ENCODE measurements around the gene LIN7C. TPM values are rescaled to one million over a fixed set of nuclear protein-coding genes. Genes with fewer than 3 reads are reported as not detected.

The LIN7C gene
- total and polyA plus RNA-seq, 2 of the 8 experiments (the other 6 are each of a cell fraction or from before 2014, with no cell fraction given), result 10.5 to 42.7 TPM

- H3K27ac ChIP-seq (ENCODE audit: low read depth, low read length), result no peak overlapping the region
- H2BK12ac ChIP-seq (ENCODE audit: low read depth, low read length), result no peak overlapping the region
- no peak overlapping the region for H4K91ac ChIP-seq (replicated peaks; ENCODE audit: insufficient read length, low read length)
- no peak for TF ChIP-seq GTF2F1 (IDR thresholded peaks at IDR 0.05; ENCODE audit: borderline replicate concordance, low read depth, low read length)
- H3K4me3 ChIP-seq (ENCODE audit: extremely low read depth in 1 of 4, insufficient read depth in 2 of 4, low read depth in 3 of 4, low read length in 4 of 4), result no peak overlapping the region
- no peak overlapping the region for H2BK20ac ChIP-seq (ENCODE audit: low read length)
- H2BK5ac ChIP-seq (ENCODE audit: low read depth, low read length), result no peak overlapping the region
- H3K56ac ChIP-seq (replicated peaks; ENCODE audit: insufficient read length, low read depth, low read length), result no peak overlapping the region
- no peak overlapping the region for H4K8ac ChIP-seq (ENCODE audit: extremely low read depth, insufficient read depth, low read length)
- 93% methylated on average over 5 of the region's 5 CpGs; no CpG with 5 or more reads in 1 of the 2 experiments for WGBS, 2 experiments (ENCODE audit: extremely low coverage in 1 of 2, insufficient coverage in 1 of 2, insufficient read length in 1 of 2, insufficient replicate concordance in 2 of 2, low coverage in 1 of 2, low lambda C conversion rate in 2 of 2, missing lambda C conversion rate in 1 of 2)
- H3K9me3 ChIP-seq (ENCODE audit: insufficient read depth in 2 of 2, low read depth in 1 of 2, low read length in 1 of 2), result peaks cover 5% of the 10 kb centered on the region in 2 experiments; a peak in 2 of 4 replicates
- H3K4me2 ChIP-seq (ENCODE audit: insufficient read depth in 1 of 2, low read depth in 2 of 2, low read length in 2 of 2), result no peak overlapping the region
- no peak overlapping the region for H3K18ac ChIP-seq (ENCODE audit: extremely low read depth, low read length)
- H3K79me1 ChIP-seq (ENCODE audit: low read depth, low read length), result no peaks in the 10 kb centered on the region
- H3K23me2 ChIP-seq (ENCODE audit: low read depth, low read length), result no peaks in the 10 kb centered on the region; the same call in 1 of the 2 replicates
- no peaks in the 10 kb centered on the region for H3K79me2 ChIP-seq (ENCODE audit: control insufficient read depth in 1 of 2, insufficient read depth in 2 of 2, low read length in 2 of 2)
- H3K27me3 ChIP-seq (replicated peaks in 1 of 4; ENCODE audit: control insufficient read depth in 3 of 4, extremely low read depth in 1 of 4, insufficient read depth in 3 of 4, low read length in 3 of 4), result no peaks in the 10 kb centered on the region
- FAIRE-seq (no peak), DNase-seq (ENCODE audit: low read depth in 1 of 2, low spot score in 2 of 2) (no peak)
- no peak overlapping the region for H3K14ac ChIP-seq (ENCODE audit: insufficient read length)
- no peak overlapping the region for H2AK5ac ChIP-seq (ENCODE audit: low read depth, low read length)
- H4K5ac ChIP-seq (ENCODE audit: insufficient read length, low read depth, low read length), result no peak overlapping the region
- no peak overlapping the region for H2BK15ac ChIP-seq (ENCODE audit: low read length)
- no peaks in the 10 kb centered on the region for H3K4me1 ChIP-seq (replicated peaks in 1 of 4; ENCODE audit: control insufficient read depth in 3 of 4, insufficient read depth in 4 of 4, low read length in 3 of 4)
- ChIA-PET POLR2A (ENCODE audit: partially characterized antibody) (interaction anchor here (1.4 kb wide), 1 partner anchor 271 kb away, joined by 4 read pairs; no protein-coding TSS in a partner anchor), CTCF (ENCODE audit: partially characterized antibody) (interaction anchor here (8.4 kb wide), 1 partner anchor 9 kb away, joined by 86 read pairs; no protein-coding TSS in a partner anchor)
- peaks cover 0 to 3% of the 10 kb centered on the region in 2 experiments for H4K20me1 ChIP-seq (replicated peaks in 1 of 2; ENCODE audit: control insufficient read depth in 1 of 2, insufficient read depth in 2 of 2, low read length in 2 of 2)
- no peak overlapping the region for H3K23ac ChIP-seq (ENCODE audit: insufficient read length)
- no peak overlapping the region for H3K4ac ChIP-seq (replicated peaks; ENCODE audit: insufficient read length, low read depth, low read length)
- H2BK120ac ChIP-seq (replicated peaks; ENCODE audit: low read depth, low read length), result no peak overlapping the region
- H2AFZ ChIP-seq (ENCODE audit: low read length), result no peak overlapping the region
- H3K36me3 ChIP-seq (ENCODE audit: control insufficient read depth in 2 of 4, insufficient read depth in 4 of 4, low read length in 3 of 4), result peaks cover 5 to 35% (median 18%) of the 10 kb centered on the region in 4 experiments; a peak in 6 of 8 replicates
- H3K9ac ChIP-seq (replicated peaks in 1 of 4; ENCODE audit: extremely low read depth in 1 of 4, low read depth in 3 of 4, low read length in 3 of 4), result no peak overlapping the region
Observed at GRCh38 chr11:27489092-27489491, 17.5 kb downstream of the LIN7C start.
